ENCODE data around the gene EGR1. TPM values are rescaled to one million over a fixed set of nuclear protein-coding genes. Genes with fewer than 3 reads are reported as not detected.

Gene EGR1
- polyA plus RNA-seq, 2 of the 4 experiments (the other 2 are of a cell fraction) = 0.59 to 49.3 TPM

DNA sequence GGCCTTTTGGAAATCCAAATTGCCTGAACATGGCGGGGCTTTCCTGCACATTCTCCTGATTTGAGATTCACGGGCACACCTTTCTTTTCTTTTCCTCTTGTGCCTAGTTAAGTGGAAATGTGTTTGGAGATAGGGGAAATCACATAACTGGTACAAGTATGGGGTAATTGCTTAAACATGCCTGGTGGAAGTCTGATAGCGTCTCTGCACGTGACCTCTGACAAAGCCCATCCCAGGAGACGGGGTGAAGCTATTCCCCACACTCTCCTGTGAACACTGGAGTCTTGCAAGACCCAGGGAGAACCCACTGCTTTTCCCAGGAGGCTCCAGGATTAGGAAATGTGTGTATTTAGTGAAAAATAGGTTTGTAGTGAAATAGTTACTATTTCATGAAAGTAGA is 29.3 kb upstream of the EGR1 start:
- ATAC-seq = no peak
- H3K9me3 ChIP-seq = no peaks in the 10 kb centered on the region
- ChIA-PET POLR2A (no interaction called here), CTCF (interaction anchor here (2.7 kb wide), 1 partner anchor 12 kb away, joined by 18 read pairs; no protein-coding TSS in a partner anchor)
- WGBS (ENCODE audit: missing lambda C conversion rate) = 93% methylated on average over 5 of the region's 5 CpGs
- H3K4me1 ChIP-seq = peaks cover 8% of the 10 kb centered on the region; the same call in 2 of the 3 replicates
- no peak for FAIRE-seq
- H3K4me3 ChIP-seq = no peak overlapping the region
- no peak for DNase-seq (ENCODE audit: low read depth in 1 of 2, low spot score in 1 of 2)
- TF ChIP-seq, protein P1, sequence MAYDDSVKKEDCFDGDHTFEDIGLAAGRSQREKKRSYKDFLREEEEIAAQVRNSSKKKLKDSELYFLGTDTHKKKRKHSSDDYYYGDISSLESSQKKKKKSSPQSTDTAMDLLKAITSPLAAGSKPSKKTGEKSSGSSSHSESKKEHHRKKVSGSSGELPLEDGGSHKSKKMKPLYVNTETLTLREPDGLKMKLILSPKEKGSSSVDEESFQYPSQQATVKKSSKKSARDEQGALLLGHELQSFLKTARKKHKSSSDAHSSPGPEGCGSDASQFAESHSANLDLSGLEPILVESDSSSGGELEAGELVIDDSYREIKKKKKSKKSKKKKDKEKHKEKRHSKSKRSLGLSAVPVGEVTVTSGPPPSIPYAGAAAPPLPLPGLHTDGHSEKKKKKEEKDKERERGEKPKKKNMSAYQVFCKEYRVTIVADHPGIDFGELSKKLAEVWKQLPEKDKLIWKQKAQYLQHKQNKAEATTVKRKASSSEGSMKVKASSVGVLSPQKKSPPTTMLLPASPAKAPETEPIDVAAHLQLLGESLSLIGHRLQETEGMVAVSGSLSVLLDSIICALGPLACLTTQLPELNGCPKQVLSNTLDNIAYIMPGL (CRISPR knock-in tag; IDR thresholded peaks at IDR 0.05; ENCODE audit: borderline replicate concordance) = no peak
- no peak for TF ChIP-seq CBX8 (IDR thresholded peaks at IDR 0.05)
- TF ChIP-seq RFX5 (IDR thresholded peaks at IDR 0.05) = no peak
- TF ChIP-seq MAZ (IDR thresholded peaks at IDR 0.05; ENCODE audit: borderline replicate concordance, low read depth, low read length) = no peak
- no peak for TF ChIP-seq FOSL2 (IDR thresholded peaks at IDR 0.05)
- TF ChIP-seq FOSL2 (CRISPR knock-in tag; IDR thresholded peaks at IDR 0.05) = no peak
- TF ChIP-seq JUN (IDR thresholded peaks at IDR 0.05) = no peak
- no peak for TF ChIP-seq CHD4 (IDR thresholded peaks at IDR 0.05; ENCODE audit: borderline replicate concordance)
- no peak for TF ChIP-seq CHD2 (IDR thresholded peaks at IDR 0.05; ENCODE audit: low read length, partially characterized antibody)
- TF ChIP-seq ZNF302 (CRISPR knock-in tag; IDR thresholded peaks at IDR 0.05) = no peak
- TF ChIP-seq, protein P2, sequence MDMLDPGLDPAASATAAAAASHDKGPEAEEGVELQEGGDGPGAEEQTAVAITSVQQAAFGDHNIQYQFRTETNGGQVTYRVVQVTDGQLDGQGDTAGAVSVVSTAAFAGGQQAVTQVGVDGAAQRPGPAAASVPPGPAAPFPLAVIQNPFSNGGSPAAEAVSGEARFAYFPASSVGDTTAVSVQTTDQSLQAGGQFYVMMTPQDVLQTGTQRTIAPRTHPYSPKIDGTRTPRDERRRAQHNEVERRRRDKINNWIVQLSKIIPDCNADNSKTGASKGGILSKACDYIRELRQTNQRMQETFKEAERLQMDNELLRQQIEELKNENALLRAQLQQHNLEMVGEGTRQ (IDR thresholded peaks at IDR 0.05) = no peak
- TF ChIP-seq KDM1A (IDR thresholded peaks at IDR 0.05; ENCODE audit: low read depth) = no peak
- TF ChIP-seq HEYL (CRISPR knock-in tag; IDR thresholded peaks at IDR 0.05) = no peak
- H3K27ac ChIP-seq = no peak overlapping the region
- no peak overlapping the region for H3K4me2 ChIP-seq

DNA sequence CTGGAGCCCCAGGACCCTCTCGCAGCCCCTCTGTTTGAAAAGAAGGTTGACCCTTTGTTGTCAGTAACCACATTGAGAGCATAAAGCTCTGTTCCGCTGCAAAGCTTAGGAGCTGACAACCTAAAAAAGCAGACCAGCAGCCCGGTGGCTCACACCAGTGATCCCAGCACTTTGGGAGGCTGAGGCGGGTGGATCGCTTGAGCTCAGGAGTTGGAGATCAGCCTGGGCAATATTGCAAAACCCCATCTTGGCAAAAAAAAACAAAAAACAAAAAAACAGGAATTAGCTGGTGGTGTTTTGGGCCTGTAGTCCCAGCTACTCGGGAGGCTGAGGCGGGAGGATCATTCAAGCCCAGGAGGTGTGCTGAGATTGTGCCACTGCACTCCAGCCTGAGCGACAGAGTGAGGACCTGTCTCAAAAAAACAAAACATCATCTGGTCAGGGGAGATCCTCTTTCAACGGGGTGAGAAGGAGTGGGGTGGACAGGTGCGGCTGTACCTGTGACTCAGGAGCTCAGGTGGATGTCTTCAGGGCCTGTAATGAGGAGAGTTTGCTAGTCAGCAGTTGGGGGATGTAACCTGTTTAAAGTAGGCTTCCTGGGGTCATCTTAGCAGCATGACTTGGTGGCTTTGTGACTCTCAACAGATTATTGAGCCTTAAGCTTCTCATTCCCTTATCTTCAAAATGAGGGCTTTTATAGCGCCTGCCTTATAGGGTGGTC is 27.1 kb upstream of the EGR1 start:
- POLR2A ChIA-PET = interaction anchor here (1.4 kb wide), 1 partner anchor 27 kb away, joined by 3 read pairs; the partner anchor contains the start of gene EGR1

More for the DNA sequence above, 27.1 kb upstream of the EGR1 start:
- Histone ChIP-seq H3K27ac (peak overlapping the region in 1 of 2 experiments; percentile 86; a peak in 2 of 6 replicates), H3K9me3 (no peaks in the 10 kb centered on the region), H3K4me1 (peaks cover 8% of the 10 kb centered on the region; the same call in 2 of the 3 replicates), H3K4me3 (peak overlapping the region; percentile 57), H3K4me2 (peak overlapping the region; percentile 87)
- ATAC-seq = peak in 1 of 2 experiments; percentile 5; a peak in 2 of 6 replicates
- FAIRE-seq = no peak
- DNase-seq (ENCODE audit: low read depth in 1 of 2, low spot score in 1 of 2) = no peak
- TF ChIP-seq, protein P3, sequence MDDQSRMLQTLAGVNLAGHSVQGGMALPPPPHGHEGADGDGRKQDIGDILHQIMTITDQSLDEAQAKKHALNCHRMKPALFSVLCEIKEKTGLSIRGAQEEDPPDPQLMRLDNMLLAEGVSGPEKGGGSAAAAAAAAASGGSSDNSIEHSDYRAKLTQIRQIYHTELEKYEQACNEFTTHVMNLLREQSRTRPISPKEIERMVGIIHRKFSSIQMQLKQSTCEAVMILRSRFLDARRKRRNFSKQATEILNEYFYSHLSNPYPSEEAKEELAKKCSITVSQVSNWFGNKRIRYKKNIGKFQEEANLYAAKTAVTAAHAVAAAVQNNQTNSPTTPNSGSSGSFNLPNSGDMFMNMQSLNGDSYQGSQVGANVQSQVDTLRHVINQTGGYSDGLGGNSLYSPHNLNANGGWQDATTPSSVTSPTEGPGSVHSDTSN (IDR thresholded peaks at IDR 0.05) = no peak
- no peak for TF ChIP-seq ZC3H11A (IDR thresholded peaks at IDR 0.05)
- no peak for TF ChIP-seq TP53 (CRISPR knock-in tag; IDR thresholded peaks at IDR 0.05)
- no peak for TF ChIP-seq ZFP36 (IDR thresholded peaks at IDR 0.05; ENCODE audit: borderline replicate concordance, partially characterized antibody)
- TF ChIP-seq, protein P4, sequence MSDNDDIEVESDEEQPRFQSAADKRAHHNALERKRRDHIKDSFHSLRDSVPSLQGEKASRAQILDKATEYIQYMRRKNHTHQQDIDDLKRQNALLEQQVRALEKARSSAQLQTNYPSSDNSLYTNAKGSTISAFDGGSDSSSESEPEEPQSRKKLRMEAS (IDR thresholded peaks at IDR 0.05) = no peak
- TF ChIP-seq HOXB13 (CRISPR knock-in tag; IDR thresholded peaks at IDR 0.05; ENCODE audit: low read depth) = no peak
- TF ChIP-seq ZSCAN20 (CRISPR knock-in tag; IDR thresholded peaks at IDR 0.05) = no peak
- no peak for TF ChIP-seq HOXA7 (CRISPR knock-in tag; IDR thresholded peaks at IDR 0.05)
- CTCF ChIA-PET = interaction anchor here (1.0 to 5.1 kb wide), 4 partner anchors 12 to 85 kb away, joined by 3 to 43 read pairs (median 6); no protein-coding TSS in a partner anchor
- 93% methylated on average over 11 of the region's 11 CpGs for WGBS (ENCODE audit: missing lambda C conversion rate)
